NCI-H2196 (cell line): ENCODE results near the gene AGMAT.

Experiments
- DNase-seq: peaks from one replicate; lab custom pipeline; 2025; ENCODE audit not compliant: unreplicated experiment; lab: John Stamatoyannopoulos, UW

AGMAT gene, protein sequence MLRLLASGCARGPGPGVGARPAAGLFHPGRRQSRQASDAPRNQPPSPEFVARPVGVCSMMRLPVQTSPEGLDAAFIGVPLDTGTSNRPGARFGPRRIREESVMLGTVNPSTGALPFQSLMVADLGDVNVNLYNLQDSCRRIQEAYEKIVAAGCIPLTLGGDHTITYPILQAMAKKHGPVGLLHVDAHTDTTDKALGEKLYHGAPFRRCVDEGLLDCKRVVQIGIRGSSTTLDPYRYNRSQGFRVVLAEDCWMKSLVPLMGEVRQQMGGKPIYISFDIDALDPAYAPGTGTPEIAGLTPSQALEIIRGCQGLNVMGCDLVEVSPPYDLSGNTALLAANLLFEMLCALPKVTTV

GRCh38 chr1:15584489-15585363, at the start of gene AGMAT:
Gene AGMAT, minus strand, starts transcription at chr1:15585051. Its CDS starts 84 bp downstream, at chr1:15584967.
- DNase-seq: no peak

DNA sequence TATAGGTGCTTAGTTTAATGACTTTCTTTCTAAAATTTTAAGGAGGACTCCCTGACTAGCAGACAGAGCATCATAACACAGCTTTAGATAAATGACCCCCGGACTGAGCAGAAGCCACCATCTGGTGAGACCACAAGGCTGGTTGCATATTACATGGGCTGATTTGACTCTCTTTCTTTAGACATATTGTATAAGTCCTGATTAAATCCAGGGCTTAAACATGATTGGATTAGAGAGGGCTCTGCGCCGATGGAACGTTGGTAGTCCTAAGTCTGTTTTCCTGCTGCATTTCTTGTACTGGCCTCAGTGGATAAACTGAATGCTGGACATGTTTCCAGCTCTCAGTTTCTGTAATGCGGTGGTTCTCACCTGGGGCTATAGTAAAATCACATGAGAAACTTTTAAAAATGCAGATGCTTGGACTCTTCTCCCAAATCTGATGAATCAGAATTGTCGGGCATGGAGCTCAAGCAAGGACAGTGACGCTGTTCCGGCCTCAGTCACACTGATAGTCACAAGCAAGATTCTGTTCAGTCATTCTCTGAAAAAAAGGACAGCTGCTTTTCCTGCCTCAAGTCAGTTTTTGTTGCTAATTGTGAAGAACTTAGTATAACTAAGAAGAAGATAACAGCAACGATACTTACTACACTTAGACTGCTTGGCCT, 49.0 kb upstream of the AGMAT start:
- DNase-seq: no peak

GRCh38 chr1:15628003-15628402, 43.2 kb upstream of the AGMAT start:
- DNase-seq: no peak

DNA sequence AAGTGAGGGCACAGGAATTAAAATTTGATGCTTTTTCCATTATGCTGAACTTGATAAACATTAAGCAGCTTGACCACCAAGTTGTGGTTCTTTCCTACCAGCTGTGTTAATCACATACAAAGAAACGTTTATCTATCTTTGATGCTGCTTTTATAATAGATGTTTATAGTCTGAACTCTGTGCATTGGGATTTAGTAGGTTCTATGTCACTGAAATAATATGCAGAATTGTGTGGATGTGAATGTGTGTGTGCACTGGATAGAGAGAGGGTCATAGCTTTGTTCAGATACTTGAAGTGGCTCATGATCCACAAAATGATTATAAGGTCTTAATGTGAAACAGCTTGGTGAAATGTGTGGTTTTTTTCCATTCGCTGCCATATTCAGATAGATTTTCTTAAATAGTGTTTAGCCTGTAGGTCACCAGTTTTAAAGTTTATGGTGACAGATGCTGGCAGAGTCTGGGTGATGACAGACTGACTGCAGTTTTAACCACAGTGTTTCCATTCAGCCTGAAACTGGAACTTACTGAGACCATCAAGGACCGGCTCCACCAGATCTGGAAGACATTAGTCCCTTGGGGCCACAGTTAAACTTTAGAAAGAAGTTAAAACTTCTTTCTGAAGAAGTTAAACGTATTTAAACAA, 42.6 kb upstream of the AGMAT start:
- no peak for DNase-seq

GRCh38 chr1:15626269-15626950, 41.6 kb upstream of the AGMAT start:
- no peak for DNase-seq

- DNase-seq: no peak
Observed at GRCh38 chr1:15625056-15625917, 40.4 kb upstream of the AGMAT start.

- no peak for DNase-seq
Observed at GRCh38 chr1:15624133-15624714, 39.4 kb upstream of the AGMAT start.

GRCh38 chr1:15623435-15623834, 38.6 kb upstream of the AGMAT start:
- DNase-seq: no peak

- DNase-seq: no peak
Observed at GRCh38 chr1:15622712-15623373, 38.0 kb upstream of the AGMAT start.

DNA sequence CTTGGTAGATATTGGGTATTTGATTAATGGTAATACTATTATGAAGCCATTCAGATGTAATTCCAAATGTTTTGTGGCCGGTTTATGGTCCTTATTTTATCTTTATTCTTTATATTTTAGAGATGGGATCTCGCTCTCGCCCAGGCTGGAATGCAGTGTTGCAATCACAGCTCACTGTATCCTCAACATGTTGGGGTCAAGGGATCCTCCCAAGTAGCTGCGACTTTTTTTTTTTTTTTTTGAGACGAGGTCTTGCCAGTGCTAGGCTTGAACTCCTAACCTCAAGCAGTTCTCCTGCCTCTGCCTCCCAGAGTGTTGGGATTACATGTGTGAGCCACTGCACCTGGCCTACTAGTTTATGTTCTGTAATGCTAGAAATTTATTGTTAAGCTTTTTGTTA, 37.1 kb upstream of the AGMAT start:
- DNase-seq: no peak

DNA sequence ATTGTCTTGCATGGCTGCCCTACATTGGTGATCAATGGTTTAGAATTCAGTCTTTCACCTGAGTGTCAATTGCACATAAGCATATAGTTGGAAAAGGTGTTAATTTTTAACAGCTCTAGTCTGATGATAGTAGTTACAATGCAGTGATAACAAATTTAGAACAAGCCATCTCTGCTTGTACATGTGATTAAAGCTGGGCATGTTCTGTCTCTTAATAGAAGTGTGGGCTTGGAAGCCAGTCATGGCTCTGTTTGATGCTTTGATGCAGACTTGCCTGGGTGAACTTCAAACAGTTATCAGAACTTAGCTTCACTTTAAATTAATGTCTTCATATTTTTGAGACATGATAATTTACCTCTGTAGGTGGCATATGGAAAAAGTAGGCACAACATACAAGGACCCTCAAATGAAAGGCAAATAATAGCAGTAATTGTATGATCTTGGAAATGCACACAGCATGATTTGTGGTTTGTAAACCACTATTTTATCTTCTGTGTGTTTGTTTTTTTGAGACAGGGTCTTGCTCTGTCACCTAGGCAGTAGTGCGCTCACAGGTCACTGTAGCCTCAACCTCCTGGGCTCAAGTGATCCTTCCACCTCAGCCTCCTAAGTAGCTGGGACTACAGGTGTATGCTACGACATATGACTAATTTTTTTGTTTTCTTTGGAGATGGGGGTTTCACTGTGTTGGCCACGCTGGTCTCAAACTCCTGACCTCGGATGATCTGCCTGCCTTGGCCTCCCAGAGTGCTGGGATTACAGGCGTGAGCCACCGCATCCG, 36.2 kb upstream of the AGMAT start:
- no peak for DNase-seq

- DNase-seq: peak; percentile 28
Observed at GRCh38 chr1:15620155-15620545, 35.3 kb upstream of the AGMAT start.

GRCh38 chr1:15618655-15619525, 34.0 kb upstream of the AGMAT start:
- no peak for DNase-seq

- peak; percentile 29 for DNase-seq
Observed at GRCh38 chr1:15618077-15618654, 33.3 kb upstream of the AGMAT start.

DNA sequence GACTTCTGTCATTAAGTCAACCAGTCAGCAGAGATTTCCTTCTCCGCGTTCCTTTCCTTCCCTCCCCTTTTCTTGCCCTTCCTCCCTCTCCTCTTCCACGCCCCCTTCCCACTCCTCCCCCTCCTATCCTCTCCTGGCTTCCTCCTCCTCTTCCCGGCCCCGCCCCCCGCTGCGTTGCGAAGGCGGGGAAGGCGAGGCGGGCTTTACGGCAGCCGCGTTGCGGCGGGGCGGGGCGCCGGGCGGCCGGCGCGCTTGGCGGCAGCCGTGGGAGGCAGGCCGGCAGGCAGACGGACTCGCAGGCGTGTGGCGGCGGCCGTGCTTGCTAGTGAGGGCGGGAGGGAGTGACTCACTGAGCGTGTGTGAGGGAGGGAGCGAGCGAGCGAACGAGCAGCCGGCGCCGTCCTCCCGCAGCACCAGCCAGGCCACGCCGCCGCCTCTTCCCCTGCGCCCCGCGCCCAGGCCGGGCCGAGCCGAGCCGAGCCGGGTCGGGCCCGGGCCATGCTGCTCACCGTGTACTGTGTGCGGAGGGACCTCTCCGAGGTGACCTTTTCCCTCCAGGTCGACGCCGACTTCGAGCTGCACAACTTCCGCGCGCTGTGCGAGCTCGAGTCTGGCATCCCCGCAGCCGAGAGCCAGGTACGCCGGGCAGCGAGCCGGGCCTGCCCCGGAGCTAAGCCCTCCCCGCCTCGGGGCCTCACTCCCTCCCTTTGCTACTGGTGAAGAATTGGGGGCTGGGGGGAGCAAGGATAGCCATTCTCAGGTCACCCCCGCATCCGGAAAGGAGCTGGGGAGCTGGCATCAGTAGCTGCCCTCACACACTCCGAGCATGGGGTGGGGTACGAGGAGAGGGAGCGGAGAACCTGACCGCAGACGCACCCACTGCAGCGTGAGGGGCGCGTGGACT, 32.6 kb upstream of the AGMAT start, which contains the start of gene DDI2:
Gene DDI2 (plus strand): TSS at position 286 of the 904 bp plus-strand sequence. CDS start 213 bp downstream, at position 499.
- DNase-seq: peak; percentile 98
